ENCODE data around the gene FGF14. TPM values are rescaled to one million over a fixed set of nuclear protein-coding genes. Genes with fewer than 3 reads are reported as not detected.

Gene FGF14
- total and polyA plus RNA-seq, 2 experiments from 2014 or later, result 0.03 TPM; not detected in 1

DNA sequence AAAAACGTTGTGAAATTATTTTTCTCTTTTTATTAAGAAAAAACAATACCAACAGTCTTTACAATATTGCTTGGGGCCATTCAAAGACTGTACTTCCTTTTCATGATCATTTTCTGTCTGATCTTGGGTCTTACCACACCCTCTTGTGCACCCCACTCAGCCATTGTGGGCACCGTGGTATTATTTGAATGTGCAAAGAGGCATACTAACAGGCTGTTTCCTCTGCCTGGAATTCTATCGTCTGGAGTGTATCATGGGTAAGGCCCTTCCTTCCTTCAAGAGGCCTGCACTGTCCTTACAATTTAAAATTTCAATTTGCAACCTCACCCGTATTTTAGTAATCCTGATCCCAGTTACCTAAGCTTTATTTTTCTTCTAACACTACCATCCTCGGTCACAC is 76.5 kb downstream of the FGF14 start (continued):
- TF ChIP-seq, protein P1, sequence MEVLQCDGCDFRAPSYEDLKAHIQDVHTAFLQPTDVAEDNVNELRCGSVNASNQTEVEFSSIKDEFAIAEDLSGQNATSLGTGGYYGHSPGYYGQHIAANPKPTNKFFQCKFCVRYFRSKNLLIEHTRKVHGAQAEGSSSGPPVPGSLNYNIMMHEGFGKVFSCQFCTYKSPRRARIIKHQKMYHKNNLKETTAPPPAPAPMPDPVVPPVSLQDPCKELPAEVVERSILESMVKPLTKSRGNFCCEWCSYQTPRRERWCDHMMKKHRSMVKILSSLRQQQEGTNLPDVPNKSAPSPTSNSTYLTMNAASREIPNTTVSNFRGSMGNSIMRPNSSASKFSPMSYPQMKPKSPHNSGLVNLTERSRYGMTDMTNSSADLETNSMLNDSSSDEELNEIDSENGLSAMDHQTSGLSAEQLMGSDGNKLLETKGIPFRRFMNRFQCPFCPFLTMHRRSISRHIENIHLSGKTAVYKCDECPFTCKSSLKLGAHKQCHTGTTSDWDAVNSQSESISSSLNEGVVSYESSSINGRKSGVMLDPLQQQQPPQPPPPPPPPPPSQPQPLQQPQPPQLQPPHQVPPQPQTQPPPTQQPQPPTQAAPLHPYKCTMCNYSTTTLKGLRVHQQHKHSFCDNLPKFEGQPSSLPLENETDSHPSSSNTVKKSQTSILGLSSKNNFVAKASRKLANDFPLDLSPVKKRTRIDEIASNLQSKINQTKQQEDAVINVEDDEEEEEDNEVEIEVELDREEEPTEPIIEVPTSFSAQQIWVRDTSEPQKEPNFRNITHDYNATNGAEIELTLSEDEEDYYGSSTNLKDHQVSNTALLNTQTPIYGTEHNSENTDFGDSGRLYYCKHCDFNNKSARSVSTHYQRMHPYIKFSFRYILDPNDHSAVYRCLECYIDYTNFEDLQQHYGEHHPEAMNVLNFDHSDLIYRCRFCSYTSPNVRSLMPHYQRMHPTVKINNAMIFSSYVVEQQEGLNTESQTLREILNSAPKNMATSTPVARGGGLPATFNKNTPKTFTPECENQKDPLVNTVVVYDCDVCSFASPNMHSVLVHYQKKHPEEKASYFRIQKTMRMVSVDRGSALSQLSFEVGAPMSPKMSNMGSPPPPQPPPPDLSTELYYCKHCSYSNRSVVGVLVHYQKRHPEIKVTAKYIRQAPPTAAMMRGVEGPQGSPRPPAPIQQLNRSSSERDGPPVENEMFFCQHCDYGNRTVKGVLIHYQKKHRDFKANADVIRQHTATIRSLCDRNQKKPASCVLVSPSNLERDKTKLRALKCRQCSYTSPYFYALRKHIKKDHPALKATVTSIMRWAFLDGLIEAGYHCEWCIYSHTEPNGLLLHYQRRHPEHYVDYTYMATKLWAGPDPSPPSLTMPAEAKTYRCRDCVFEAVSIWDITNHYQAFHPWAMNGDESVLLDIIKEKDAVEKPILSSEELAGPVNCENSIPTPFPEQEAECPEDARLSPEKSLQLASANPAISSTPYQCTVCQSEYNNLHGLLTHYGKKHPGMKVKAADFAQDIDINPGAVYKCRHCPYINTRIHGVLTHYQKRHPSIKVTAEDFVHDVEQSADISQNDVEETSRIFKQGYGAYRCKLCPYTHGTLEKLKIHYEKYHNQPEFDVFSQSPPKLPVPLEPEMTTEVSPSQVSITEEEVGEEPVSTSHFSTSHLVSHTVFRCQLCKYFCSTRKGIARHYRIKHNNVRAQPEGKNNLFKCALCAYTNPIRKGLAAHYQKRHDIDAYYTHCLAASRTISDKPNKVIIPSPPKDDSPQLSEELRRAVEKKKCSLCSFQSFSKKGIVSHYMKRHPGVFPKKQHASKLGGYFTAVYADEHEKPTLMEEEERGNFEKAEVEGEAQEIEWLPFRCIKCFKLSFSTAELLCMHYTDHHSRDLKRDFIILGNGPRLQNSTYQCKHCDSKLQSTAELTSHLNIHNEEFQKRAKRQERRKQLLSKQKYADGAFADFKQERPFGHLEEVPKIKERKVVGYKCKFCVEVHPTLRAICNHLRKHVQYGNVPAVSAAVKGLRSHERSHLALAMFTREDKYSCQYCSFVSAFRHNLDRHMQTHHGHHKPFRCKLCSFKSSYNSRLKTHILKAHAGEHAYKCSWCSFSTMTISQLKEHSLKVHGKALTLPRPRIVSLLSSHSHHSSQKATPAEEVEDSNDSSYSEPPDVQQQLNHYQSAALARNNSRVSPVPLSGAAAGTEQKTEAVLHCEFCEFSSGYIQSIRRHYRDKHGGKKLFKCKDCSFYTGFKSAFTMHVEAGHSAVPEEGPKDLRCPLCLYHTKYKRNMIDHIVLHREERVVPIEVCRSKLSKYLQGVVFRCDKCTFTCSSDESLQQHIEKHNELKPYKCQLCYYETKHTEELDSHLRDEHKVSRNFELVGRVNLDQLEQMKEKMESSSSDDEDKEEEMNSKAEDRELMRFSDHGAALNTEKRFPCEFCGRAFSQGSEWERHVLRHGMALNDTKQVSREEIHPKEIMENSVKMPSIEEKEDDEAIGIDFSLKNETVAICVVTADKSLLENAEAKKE (CRISPR knock-in tag; IDR thresholded peaks at IDR 0.05), result no peak
- TF ChIP-seq NANOG (IDR thresholded peaks at IDR 0.05; ENCODE audit: borderline replicate concordance) (no peak), CREB1 (CRISPR knock-in tag; IDR thresholded peaks at IDR 0.05; ENCODE audit: low read depth) (no peak), POLR2AphosphoS5 (IDR thresholded peaks at IDR 0.05; ENCODE audit: low read depth) (no peak)
- TF ChIP-seq, protein P2, sequence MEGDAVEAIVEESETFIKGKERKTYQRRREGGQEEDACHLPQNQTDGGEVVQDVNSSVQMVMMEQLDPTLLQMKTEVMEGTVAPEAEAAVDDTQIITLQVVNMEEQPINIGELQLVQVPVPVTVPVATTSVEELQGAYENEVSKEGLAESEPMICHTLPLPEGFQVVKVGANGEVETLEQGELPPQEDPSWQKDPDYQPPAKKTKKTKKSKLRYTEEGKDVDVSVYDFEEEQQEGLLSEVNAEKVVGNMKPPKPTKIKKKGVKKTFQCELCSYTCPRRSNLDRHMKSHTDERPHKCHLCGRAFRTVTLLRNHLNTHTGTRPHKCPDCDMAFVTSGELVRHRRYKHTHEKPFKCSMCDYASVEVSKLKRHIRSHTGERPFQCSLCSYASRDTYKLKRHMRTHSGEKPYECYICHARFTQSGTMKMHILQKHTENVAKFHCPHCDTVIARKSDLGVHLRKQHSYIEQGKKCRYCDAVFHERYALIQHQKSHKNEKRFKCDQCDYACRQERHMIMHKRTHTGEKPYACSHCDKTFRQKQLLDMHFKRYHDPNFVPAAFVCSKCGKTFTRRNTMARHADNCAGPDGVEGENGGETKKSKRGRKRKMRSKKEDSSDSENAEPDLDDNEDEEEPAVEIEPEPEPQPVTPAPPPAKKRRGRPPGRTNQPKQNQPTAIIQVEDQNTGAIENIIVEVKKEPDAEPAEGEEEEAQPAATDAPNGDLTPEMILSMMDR (conservative IDR thresholded peaks at IDR 0.05; ENCODE audit: low read depth in 2 of 2), result no peak

DNA sequence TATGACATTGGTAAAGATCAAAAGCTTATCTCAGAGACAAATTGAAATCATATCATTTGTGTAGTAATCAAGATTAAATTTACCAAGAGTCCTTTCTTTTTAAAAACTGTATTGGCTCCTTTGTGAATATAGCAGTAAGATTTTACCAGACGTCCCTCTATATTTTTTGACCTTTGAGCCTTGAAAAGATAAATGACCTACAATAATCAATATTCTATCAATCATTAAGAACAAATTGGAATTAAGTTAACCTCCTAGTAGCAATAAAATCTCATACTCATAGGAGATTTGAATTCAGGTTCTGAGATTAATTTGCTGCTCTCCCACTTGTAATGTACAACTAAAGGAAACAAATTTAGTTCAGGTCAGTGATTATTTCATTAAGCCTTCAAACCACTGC is 78.3 kb downstream of the FGF14 start:
- Histone ChIP-seq H3K4me2 (no peak overlapping the region), H4K20me1 (replicated peaks; ENCODE audit: insufficient read depth) (no peaks in the 10 kb centered on the region), H3K27me3 (ENCODE audit: insufficient read depth) (no peaks in the 10 kb centered on the region), H3K27ac (ENCODE audit: low read depth) (no peak overlapping the region), H3K79me2 (replicated peaks; ENCODE audit: insufficient read depth) (no peaks in the 10 kb centered on the region), H3F3A (replicated peaks; ENCODE audit: low read depth) (no peaks in the 10 kb centered on the region), H3K4me1 (ENCODE audit: insufficient read depth) (no peaks in the 10 kb centered on the region), H3K36me3 (ENCODE audit: insufficient read depth) (no peaks in the 10 kb centered on the region), H3K4me3 (no peak overlapping the region), H3K9me2 (ENCODE audit: insufficient read depth) (no peaks in the 10 kb centered on the region), H2AFZ (no peak overlapping the region)
- H3K27me3 Mint-ChIP-seq (ENCODE audit: insufficient read depth, low read depth, poor library complexity), result no peaks in the 10 kb centered on the region
- no peak for ATAC-seq
- no peak for DNase-seq (ENCODE audit: low spot score)
- H3K4me3 Mint-ChIP-seq, result no peak overlapping the region
- TF ChIP-seq, protein P3, sequence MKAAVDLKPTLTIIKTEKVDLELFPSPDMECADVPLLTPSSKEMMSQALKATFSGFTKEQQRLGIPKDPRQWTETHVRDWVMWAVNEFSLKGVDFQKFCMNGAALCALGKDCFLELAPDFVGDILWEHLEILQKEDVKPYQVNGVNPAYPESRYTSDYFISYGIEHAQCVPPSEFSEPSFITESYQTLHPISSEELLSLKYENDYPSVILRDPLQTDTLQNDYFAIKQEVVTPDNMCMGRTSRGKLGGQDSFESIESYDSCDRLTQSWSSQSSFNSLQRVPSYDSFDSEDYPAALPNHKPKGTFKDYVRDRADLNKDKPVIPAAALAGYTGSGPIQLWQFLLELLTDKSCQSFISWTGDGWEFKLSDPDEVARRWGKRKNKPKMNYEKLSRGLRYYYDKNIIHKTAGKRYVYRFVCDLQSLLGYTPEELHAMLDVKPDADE (IDR thresholded peaks at IDR 0.05), result no peak
- TF ChIP-seq NANOG (IDR thresholded peaks at IDR 0.05; ENCODE audit: borderline replicate concordance) (no peak), CREB1 (CRISPR knock-in tag; IDR thresholded peaks at IDR 0.05; ENCODE audit: low read depth) (no peak), EZH2phosphoT487 (IDR thresholded peaks at IDR 0.05; ENCODE audit: unreplicated experiment) (no peak), ZNF114 (CRISPR knock-in tag; IDR thresholded peaks at IDR 0.05) (no peak), POLR2AphosphoS5 (IDR thresholded peaks at IDR 0.05; ENCODE audit: low read depth) (no peak)
- TF ChIP-seq, protein P4, sequence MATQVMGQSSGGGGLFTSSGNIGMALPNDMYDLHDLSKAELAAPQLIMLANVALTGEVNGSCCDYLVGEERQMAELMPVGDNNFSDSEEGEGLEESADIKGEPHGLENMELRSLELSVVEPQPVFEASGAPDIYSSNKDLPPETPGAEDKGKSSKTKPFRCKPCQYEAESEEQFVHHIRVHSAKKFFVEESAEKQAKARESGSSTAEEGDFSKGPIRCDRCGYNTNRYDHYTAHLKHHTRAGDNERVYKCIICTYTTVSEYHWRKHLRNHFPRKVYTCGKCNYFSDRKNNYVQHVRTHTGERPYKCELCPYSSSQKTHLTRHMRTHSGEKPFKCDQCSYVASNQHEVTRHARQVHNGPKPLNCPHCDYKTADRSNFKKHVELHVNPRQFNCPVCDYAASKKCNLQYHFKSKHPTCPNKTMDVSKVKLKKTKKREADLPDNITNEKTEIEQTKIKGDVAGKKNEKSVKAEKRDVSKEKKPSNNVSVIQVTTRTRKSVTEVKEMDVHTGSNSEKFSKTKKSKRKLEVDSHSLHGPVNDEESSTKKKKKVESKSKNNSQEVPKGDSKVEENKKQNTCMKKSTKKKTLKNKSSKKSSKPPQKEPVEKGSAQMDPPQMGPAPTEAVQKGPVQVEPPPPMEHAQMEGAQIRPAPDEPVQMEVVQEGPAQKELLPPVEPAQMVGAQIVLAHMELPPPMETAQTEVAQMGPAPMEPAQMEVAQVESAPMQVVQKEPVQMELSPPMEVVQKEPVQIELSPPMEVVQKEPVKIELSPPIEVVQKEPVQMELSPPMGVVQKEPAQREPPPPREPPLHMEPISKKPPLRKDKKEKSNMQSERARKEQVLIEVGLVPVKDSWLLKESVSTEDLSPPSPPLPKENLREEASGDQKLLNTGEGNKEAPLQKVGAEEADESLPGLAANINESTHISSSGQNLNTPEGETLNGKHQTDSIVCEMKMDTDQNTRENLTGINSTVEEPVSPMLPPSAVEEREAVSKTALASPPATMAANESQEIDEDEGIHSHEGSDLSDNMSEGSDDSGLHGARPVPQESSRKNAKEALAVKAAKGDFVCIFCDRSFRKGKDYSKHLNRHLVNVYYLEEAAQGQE (IDR thresholded peaks at IDR 0.05; ENCODE audit: unreplicated experiment), result no peak
- no peak overlapping the region for H3K27ac Mint-ChIP-seq
- H3K9me3 Mint-ChIP-seq, result no peaks in the 10 kb centered on the region
- no peaks in the 10 kb centered on the region for H3K4me1 Mint-ChIP-seq
- no peaks in the 10 kb centered on the region for H3K36me3 Mint-ChIP-seq (ENCODE audit: low read depth)

Measured in GM23338 (cell line).